GM19035 (cell line): ENCODE data around the gene NRAS.

Experiments used
- ATAC-seq: cut with Tn5 transposase; IDR thresholded peaks from one replicate; pipeline ENCODE4 v1.9.1; 2021; ENCODE audit not compliant: unreplicated experiment

NRAS gene

DNA sequence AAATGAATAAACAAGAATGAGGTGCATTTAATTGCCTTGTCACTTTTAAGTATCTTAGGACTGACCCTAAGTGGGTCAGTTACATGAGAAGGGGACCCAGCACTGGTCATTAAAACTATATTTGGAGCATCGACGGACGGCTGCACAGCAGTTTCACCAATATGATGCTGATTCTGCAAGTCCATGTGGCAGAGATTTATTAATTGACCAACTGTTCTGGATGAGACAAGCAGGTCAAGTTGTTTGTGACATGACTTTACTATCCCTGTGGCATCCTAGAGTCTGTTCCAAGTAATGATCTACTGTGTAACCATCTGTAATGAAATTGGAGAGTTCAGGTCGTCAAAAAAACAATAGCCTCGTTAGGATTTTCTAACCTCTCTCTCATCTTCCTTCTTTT lies 30.7 kb downstream of the NRAS start:
- ATAC-seq = no peak

DNA sequence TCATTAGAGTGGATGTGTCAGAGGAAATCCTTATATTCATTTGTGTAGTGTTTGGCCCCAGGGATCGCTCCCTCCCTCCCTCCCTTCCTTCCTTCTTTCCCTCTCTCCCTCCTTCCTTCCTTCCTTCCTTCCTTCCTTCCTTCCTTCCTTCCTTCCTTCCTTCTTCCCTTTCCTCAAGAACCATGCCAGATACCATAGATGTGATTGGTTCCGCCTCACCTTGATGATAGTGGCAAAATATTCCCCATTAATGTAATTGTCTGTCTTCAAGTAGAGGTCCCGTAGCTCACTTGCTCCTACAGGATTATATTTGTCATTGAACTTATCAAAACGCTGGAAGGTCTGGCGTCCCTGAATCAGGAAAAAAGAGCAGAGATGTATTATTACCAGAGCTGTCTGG lies 38.9 kb downstream of the NRAS start:
- ATAC-seq = no peak

DNA sequence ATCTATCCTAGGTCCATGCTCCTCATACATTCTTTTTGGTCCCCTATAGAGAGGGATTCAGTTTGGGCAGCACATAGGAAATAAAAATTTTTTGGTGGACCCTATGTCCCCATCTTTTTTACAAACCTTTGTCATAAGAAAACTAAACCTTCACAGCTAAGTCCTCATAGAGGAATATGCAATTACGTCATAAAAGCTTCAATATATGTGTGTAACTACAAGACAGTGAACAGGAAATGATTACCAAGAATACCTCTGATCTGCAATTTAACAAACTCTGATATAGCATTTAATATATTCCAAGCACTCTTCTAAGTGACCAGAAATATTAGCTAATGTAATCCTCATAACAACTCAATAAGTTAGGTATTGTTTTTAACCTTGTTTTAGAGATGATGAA lies 40.5 kb downstream of the NRAS start:
- no peak for ATAC-seq

DNA sequence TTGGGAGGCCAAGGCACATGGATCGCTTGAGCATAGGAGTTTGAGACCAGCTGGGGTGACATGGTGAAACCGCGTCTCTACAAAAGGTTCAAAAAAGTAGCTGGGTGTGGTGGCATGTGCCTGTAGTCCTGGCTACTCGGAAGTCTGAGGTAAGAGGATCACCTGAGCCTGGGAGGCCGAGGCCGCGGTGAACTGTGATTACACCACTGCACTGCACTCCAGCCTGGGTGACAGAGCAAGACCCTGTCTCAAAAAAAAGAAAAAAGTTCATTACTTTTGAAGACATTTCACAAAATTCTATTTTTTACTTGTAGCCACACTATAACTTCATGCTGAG lies 44.7 kb downstream of the NRAS start:
- ATAC-seq = no peak

DNA sequence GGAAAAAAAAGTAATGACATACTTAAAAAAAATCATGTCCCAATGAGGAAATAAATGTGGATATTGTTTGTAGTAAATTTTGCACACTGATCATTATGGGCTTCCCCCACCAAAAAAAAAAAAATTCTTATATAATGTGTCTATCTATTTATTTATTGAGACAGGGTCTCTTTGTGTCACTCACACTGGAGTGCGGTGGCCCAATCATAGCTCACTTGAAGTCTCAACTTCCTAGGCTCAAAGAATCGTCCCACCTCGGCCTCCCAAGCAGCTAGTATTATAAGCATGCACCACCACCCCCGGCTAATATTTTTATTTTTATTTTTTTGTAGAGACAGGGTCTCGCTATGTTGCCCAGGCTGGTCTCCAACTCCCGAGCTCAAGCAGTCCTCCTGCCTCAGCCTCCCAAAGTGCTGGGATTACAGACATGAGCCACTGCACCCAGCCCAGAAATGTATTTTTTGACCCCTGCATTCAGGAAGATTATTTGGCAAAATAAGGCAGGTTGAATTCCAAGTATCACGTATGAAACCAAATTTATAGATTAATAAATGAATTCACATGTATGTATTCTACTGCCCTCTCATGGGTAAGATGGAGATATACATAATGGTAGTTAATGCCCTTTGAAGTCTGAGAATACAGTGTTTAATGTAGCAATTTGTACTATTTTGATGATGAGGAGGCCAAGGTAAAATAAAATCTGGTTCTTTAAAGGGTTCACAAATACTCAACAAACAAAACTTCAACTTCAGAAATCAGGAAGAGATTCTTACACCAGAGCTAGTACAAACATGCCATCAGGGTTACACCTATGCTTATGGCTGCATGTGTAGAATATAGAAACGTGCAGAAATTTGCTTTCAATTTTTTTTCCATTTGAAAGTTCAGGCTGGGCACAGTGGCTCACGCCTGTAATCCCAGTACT lies 45.3 kb downstream of the NRAS start:
- no peak for ATAC-seq

DNA sequence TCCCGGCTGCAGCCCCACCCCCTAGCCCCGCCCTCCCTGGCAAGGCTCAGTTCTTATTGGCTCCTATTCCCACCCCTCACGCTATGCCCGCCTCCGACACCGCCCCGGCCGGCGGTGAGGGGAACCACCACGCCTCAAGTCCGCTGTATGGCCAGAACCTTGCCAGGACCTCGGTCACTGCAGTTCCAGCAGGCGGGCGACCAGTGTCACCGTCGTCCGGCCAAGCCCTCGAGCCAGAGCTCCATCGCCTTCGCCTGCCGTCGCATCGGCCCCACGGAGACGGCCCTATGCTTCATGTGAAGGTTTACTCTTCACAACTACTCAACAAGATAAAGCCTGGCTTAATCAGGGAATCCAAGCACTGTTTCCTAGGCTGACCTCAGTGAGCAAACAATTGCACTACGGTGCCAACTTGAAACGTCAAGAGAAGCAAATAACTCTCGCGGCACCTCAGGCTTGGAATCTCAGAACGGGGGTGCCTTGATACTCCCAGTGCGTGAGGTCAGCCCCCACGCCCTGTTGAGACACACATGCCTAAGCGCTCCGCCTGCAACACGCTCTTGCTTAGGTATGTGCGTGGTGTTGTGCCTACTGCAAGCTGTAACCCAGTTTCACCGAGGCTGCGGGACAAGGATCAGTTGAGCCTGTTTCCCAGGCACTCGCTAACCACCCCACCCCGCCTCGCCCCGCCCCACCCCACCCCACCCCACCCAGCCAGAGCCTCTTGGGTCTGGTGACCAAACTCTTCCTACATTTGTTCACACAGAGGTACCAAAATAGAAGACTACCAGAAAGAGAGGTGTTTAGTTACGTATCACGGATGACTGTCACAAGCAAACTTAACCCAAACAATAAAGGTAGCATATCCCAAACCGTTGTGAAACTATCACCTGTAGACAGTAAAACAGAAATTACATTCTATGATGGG lies 46.2 kb downstream of the NRAS start:
- ATAC-seq = peak; percentile 98

DNA sequence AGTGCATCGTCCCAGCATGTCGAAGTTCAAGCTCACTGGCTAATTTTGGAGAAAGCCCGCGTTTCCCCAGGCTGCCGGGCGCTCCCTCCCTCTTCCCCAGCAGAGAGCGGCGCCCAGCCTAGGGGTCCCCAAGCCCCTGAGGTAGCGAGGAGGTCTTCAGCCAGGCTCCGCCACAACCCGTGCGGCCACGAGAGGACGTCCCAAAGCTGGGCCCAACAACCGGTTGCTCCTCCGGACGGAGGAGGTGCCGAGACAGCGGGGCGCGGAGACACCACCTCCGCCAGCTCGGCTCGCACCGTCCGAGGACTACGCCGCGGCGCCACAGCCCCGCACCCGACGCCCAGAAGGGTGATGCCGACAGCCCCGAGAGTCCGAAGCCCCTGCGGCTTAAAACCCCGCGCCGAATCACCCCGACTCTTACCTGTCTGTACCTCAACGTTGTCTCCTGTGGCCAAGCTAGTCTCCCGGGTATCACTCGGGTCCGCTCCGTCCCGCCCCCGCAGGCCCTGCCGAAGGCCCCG lies 46.9 kb downstream of the NRAS start, which contains the start of gene DENND2C:
Gene DENND2C (minus strand): TSS at position 488 of the 521 bp plus-strand sequence. CDS start 44,065 bp downstream, outside the sequence.
- peak; percentile 64 for ATAC-seq

DNA sequence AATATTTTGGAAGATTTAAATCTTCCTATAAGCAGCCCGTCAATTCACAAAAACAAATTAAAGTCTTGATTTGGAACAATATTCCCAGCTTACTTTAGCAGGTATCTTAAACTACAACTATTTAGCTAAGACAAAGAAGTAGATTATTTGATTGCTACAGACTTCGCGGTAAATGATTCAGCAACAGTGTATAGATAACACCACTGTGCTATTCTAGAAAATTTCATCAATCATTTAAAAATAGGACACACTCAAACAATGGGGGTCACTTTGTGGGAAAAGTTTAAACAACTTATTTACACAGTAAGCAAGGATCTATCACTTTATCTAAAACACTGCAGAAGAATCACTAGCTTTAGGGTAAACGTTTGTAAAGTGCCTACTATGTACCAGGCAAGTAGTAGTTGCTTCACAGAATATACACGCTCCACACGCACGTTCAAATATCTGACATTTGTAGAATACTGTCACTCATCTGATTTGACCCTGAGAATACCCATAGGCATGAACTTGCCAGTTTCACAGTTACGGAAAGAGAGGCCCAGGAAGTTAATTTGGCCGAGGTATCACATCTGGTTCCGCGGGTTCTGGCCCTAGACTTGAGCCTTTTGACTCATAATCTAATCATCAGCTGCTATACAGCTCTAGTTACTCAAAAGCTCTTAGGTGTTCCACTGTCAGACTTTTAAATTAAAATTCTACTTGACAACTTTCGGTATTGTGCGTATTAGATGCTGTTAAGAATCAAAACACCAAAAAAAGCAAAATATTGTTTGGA lies 47.6 kb downstream of the NRAS start:
- ATAC-seq = no peak

DNA sequence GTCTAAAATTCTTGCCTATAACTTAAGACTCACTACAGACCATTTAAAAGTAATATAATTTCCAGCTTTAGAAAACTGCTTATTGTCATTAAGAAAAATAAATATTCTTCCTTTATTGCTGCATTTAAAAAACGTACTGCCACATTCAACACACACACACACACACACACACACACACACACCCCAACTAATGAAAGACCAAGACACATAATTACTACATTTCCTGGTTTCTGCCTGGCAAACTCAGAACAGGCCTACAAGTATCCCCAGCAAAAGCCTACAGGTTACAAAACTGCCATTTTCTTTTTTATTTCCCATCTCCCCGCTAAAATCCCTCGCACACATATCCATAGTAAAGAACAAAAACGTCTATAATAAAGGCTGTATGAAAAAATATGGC lies 48.2 kb downstream of the NRAS start:
- ATAC-seq = no peak

DNA sequence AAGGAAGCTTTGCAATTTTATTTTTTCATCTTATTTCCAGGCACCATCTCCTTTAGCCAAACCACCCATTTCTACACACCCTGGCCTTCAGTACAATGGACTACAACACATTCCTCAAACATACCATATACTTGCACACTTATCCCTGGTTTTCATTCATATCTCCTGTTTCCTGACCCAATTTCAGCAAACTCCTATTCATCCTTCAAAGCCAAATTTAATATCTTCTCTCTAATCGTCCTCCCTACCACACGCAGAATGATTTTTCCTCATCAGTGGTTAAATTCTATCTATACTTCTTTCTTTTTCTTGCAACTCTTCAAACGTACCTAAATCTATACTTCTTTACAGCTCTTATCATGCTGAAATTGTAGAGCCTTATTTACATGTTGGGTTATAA lies 49.6 kb downstream of the NRAS start:
- no peak for ATAC-seq

DNA sequence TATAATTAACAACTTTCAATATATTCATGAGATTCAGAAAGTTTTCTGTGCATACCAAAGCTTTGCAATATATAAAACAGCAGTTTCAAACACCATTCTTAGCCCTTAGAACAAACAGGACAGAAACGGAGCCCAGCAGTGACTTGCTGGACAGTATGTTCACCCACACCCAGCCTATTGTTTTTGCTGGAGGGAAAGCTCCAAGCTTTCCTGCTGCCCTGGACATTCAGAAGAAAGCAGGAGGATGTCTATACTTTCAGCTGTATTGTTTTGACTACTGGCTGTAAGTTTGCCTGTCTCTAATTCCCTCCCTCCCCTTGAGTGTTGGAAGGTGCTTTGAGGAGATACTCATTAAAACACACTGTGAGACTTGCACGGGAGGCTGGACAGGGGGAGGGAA lies 56.3 kb downstream of the NRAS start:
- ATAC-seq = no peak
